Measurements from ENCODE around the gene HMGB1. TPM values are rescaled to one million over a fixed set of nuclear protein-coding genes. Genes with fewer than 3 reads are reported as not detected.
"Not testable (repeated sequence)": the region's sequence is repeated elsewhere in the genome, so short reads cannot be mapped to it uniquely, and the experiment has no call there.

Gene HMGB1
- total RNA-seq, 4 donors from 2014 or later: 105 to 255 (median 186) TPM

DNA sequence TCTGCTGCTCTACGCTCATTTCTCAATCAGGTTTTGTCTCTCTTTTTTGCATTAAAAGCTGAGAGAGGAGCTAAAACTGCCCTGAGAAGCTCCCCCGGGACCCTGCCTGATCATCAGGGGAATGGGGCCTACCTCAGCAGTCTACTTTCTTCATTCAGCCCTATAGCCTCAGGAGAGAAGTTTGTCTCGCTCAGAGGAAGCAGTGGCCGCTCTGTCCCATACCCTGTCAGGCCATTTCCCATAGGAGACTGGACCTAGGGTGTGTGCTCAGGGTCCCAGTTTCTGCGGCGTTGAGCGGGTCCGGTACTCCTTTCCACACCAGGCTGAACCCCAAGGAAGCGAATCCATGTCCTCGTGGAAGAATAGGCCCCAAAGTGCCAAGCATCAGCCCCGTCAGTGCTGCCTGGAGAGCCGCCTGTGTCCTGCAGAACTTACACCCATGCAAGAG lies 21.8 kb downstream of the HMGB1 start:
- 88 to 95% methylated on average over 10 to 12 of the region's 12 CpGs for WGBS, 2 donors
- H3K4me3 ChIP-seq: no peak overlapping the region

DNA sequence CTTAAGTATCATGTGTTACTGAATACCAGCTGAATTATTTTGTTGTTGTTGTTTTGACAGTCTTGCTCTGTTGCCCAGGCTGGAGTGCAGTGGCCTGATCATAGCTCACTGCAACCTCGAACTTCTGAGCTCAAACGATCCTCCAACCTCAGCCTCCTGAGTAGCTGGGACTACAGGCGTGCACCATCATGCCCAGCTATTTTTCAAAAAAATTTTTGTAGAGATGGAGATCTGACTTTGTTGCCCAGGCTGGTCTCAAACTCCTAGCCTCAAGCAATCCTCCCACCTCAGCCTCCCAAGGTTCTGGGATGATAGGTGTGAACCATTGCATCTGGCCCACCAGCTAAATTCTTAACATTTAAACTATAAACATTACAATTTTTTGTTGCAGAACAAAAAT lies 22.2 kb downstream of the HMGB1 start:
- DNase-seq (ENCODE audit: low spot score in 2 of 2); H3K4me3 ChIP-seq; H3K36me3 ChIP-seq; H3K27ac ChIP-seq; H3K9me3 ChIP-seq; H3K27me3 ChIP-seq: not testable (repeated sequence)
- 90 to 91% methylated on average over 3 of the region's 3 CpGs for WGBS, 2 donors
- H3K4me1 ChIP-seq: peaks cover 0 to 16% (median 13%) of the 10 kb centered on the region in 4 donors

More for the DNA sequence above, 21.8 kb downstream of the HMGB1 start:
- TF ChIP-seq POLR2A (IDR thresholded peaks at IDR 0.05): no peak
- TF ChIP-seq, protein P1, sequence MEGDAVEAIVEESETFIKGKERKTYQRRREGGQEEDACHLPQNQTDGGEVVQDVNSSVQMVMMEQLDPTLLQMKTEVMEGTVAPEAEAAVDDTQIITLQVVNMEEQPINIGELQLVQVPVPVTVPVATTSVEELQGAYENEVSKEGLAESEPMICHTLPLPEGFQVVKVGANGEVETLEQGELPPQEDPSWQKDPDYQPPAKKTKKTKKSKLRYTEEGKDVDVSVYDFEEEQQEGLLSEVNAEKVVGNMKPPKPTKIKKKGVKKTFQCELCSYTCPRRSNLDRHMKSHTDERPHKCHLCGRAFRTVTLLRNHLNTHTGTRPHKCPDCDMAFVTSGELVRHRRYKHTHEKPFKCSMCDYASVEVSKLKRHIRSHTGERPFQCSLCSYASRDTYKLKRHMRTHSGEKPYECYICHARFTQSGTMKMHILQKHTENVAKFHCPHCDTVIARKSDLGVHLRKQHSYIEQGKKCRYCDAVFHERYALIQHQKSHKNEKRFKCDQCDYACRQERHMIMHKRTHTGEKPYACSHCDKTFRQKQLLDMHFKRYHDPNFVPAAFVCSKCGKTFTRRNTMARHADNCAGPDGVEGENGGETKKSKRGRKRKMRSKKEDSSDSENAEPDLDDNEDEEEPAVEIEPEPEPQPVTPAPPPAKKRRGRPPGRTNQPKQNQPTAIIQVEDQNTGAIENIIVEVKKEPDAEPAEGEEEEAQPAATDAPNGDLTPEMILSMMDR (IDR thresholded peaks at IDR 0.05): no peak
- no peak for TF ChIP-seq EP300 (IDR thresholded peaks at IDR 0.05)
- no peaks in the 10 kb centered on the region for H3K36me3 ChIP-seq
- peaks cover 0 to 16% (median 13%) of the 10 kb centered on the region in 4 donors for H3K4me1 ChIP-seq
- H3K27me3 ChIP-seq: no peaks in the 10 kb centered on the region
- peaks cover 0 to 4% (median 0%) of the 10 kb centered on the region in 4 donors for H3K9me3 ChIP-seq
- no peak for DNase-seq (ENCODE audit: low spot score in 2 of 2)
- H3K27ac ChIP-seq: no peak overlapping the region

DNA sequence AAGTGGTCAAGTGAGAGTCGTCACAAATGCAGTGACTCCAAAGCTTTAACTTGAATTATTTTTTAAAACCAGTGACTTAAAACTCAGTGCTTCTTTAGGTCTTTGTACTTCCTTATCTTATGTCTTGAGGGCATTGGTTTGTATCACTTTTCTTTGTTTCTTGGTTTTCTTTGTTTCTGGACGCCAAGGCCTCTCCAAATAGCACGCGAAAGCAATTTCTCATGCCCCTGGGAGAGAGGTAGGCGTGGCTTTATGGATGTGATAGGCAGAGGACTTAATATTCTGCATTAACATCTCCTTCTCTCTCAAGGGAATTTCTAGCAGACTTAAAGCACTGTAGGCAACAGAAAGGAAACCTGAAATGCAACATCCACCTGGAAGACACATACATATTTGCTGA lies 22.8 kb downstream of the HMGB1 start:
- no peak overlapping the region for H3K4me3 ChIP-seq
- no peak overlapping the region for H3K27ac ChIP-seq
- DNase-seq (ENCODE audit: low spot score in 2 of 2): no peak
- peaks cover 0 to 4% (median 0%) of the 10 kb centered on the region in 4 donors for H3K9me3 ChIP-seq
- no peaks in the 10 kb centered on the region for H3K36me3 ChIP-seq
- no peak for TF ChIP-seq EP300 (IDR thresholded peaks at IDR 0.05)
- TF ChIP-seq, protein P1 (IDR thresholded peaks at IDR 0.05): no peak
- TF ChIP-seq POLR2A (IDR thresholded peaks at IDR 0.05): no peak
- WGBS, 2 donors: 61 to 62% methylated on average over 5 of the region's 5 CpGs
- no peaks in the 10 kb centered on the region for H3K27me3 ChIP-seq
- H3K4me1 ChIP-seq: peaks cover 0 to 16% (median 13%) of the 10 kb centered on the region in 4 donors

DNA sequence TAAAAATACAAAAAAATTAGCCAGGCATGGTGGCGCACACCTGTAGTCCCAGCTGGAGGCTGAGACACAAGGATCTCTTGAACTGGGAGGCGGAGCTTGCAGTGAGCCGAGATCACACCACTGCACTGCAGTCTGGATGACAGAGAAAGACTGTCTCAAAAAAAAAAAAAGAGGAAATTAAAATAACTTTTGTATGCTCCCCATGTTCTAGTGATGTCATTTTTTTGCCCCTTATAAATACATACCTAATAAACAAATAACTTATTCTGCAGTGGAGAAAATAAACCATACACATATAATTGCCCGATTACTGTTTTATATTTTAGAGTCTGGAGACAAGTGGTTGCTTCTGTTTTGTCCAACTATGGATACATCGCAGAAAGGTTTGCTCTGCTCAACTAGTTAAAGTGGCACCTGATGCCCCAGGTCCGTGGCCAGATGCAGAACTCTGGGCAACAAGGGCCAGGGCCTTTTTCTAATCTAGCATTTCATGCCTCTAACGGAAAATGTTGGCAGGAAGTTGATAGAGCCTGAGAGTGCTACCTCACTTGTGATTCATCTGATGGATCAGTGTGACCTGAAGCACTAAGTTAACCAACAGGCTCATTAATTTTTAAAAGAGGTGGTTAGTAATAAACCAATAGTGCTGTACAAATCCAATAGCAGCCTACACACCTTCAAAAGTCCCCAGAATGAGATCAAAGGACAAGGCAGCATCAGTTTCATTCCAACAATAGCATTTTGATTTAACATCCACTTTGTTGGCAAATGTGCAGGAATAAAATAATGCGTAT lies 24.6 kb downstream of the HMGB1 start:
- TF ChIP-seq EP300 (IDR thresholded peaks at IDR 0.05): no peak
- no peak for TF ChIP-seq POLR2A (IDR thresholded peaks at IDR 0.05)
- TF ChIP-seq, protein P1 (IDR thresholded peaks at IDR 0.05): no peak
- H3K4me1 ChIP-seq: peaks cover 0 to 13% (median 9%) of the 10 kb centered on the region in 4 donors
- DNase-seq (ENCODE audit: low spot score in 2 of 2): no peak
- no peaks in the 10 kb centered on the region for H3K36me3 ChIP-seq
- no peaks in the 10 kb centered on the region for H3K27me3 ChIP-seq
- 71 to 74% methylated on average over 8 of the region's 8 CpGs for WGBS, 2 donors
- no peak overlapping the region for H3K4me3 ChIP-seq
- peaks cover 0 to 4% (median 0%) of the 10 kb centered on the region in 4 donors for H3K9me3 ChIP-seq
- no peak overlapping the region for H3K27ac ChIP-seq

DNA sequence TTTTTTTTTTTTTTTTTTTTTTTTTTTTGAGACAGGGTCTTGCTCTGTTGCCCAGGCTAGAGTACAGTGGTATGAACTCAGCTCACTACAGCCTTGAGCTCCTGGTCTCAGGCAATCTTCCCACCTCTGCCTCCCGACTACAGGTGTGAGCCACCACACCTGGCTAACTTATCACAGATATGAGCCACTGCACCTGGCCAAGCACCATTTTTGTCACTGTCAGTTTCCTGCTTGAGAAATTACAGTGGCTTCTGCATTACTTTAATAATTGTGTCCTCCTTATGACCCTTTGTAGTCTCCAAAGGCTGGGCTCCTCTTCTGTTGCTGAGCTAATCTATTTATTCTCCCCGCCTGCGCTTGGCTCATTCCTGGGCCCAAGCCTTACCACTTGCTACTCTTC lies 27.4 kb downstream of the HMGB1 start:
- TF ChIP-seq, protein P1 (IDR thresholded peaks at IDR 0.05): no peak
- TF ChIP-seq POLR2A (IDR thresholded peaks at IDR 0.05) (no peak), EP300 (IDR thresholded peaks at IDR 0.05) (no peak)
- DNase-seq (ENCODE audit: low spot score in 2 of 2): no peak
- H3K4me1 ChIP-seq: no peaks in the 10 kb centered on the region
- peaks cover 0 to 4% (median 0%) of the 10 kb centered on the region in 4 donors for H3K9me3 ChIP-seq
- no peak overlapping the region for H3K27ac ChIP-seq
- H3K36me3 ChIP-seq: no peaks in the 10 kb centered on the region
- WGBS, 2 donors: 87 to 92% methylated on average over 3 of the region's 3 CpGs
- no peak overlapping the region for H3K4me3 ChIP-seq
- H3K27me3 ChIP-seq: no peaks in the 10 kb centered on the region
